Endothelial cell of hepatic sinusoid (primary cell): Measurements from ENCODE around the gene ZNF316.

Experiments
- in situ Hi-C: cut with HindIII; loops from 2 replicates; pipeline ENCODE4 v1.10.0; 2017; ENCODE audit warnings: low sequenced_read_pairs

The ZNF316 gene

DNA sequence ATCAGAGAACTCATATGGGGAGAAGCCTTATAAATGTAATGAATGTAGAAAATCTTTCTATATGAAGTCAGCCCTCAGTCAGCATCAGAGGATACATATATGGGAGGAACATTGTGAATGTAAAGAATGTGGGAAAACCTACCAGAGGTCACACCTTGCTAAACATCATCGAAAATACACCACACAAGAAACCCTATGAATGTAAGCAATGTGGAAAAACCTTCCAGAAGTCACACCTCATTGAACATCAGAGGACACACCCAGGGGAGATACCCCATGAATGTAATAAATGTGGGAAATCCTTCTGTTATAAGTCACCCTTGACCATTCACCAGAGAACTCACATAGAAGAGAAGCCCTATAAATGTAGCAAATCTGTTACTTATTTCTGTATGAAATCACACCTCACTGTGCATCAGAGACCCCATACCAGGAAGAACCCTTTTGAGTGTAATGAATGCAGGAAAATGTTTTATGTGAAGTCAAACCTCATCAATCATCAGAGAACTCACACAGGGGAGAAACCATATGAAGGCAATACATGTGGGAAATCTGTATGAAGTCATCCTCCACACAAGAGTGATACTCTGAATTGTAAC is 38.8 kb downstream of the ZNF316 start:
- in situ Hi-C loops = loop anchor here (10.0 kb wide), 1 partner anchor 931 kb away; no protein-coding TSS in a partner anchor

DNA sequence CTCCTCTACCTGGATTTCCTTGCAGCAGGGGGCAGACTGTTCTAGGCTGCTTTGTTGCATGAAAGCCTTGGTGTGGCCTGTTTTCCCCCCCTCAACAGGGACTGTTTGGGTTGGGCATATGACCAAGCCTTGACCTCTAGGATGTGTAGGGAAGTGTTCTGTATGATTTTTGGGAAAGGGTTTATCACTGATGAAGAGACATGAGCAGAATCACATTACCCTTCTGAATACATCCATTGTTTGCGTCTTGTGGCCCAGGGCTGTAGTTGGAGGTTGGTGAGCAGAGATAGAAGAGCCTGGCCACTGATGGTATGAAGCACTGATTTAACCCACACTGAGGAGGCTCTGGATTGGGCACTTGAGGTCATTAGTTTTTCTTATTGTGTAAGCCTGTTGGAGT is 43.0 kb downstream of the ZNF316 start:
- in situ Hi-C loops = no loop called here

DNA sequence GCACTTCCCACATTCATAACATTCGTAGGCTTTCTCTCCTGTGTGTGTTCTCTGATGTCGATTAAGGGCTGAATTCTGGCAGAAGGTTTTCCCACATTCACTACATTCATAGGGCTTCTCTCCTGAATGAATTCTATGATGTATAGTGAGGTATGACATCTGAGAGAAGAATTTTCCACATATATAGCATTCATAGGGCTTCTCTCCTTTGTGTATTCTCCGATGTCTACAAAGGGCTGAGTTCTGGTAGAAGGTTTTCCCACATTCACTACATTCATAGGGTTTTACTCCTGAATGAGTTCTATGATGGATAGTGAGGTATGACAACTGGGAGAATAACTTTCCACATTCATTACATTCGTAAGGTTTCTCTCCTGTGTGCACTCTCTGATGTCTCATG is 54.0 kb downstream of the ZNF316 start:
- in situ Hi-C loops = loop anchor here (5.0 kb wide), 1 partner anchor 59 kb away; no protein-coding TSS in a partner anchor

DNA sequence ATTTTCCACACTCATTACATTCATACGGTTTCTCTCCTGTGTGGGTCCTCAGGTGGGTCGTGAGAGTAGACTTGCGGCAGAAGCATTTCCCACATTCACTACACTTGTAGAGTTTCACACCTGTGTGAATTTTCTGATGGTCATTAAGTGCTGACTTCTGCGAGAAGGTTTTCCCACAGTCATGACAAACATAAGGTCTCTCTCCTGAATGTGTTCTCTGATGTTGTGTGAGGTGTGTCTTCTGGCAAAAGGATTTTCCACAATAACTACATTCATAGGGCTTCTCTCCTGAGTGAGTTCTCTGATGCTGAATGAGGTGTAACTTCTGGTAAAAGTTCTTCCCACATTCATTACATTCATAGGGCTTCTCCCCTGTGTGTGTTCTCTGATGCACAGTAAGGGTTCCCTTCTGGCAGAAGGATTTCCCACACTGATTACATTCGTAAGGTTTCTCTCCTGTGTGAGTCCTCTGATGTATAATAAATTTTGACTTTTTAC is 54.5 kb downstream of the ZNF316 start:
- in situ Hi-C loops = loop anchor here (5.0 kb wide), 1 partner anchor 59 kb away; no protein-coding TSS in a partner anchor

DNA sequence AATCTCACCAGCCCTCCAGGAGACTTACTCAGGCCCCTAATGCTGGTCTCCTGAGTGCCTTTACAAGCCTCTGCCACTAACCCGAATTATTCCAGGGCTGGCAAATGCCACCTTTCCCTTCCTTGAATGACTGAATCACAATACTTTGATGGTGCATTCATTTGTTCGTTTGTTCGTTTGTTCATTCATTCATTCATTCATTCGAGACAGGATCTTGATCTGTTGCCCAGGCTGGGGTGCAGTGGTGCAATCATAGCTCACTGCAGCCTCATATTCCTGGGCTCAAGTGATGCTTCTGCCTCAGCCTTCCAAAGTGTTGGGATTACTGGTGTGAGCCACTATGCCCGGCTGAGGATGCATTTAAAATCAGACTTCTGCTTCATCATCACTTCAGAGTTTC is 63.7 kb downstream of the ZNF316 start:
- in situ Hi-C loops = no loop called here

DNA sequence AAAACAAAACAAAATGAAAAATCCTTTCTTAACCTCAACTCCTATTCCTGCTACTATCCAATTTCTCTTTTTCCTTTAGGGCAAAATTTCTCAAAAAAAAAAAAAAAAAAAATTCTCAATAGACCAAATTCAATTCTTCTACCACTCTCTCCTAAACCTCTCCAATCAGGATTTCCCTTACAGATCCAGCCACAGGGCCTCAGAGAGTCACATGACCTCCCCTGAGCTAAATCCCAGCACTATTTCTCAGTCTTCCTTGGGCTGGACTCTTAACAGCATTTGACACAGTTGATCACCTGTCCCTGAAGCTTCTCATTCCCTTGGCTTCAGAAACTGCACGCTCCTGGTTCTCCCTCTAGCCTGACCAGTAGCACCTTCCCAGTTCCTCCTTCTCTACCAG is 64.7 kb downstream of the ZNF316 start:
- in situ Hi-C loops = no loop called here
